HG03039 (cell line): ENCODE measurements around the gene VDAC2.
A peak's percentile ranks its signal among the peaks of the same experiment; 100 is the strongest.

Experiments used
- ATAC-seq: cut with Tn5 transposase; IDR thresholded peaks from one replicate; pipeline ENCODE4 v1.9.1; 2021; ENCODE audit warnings: mild to moderate bottlenecking, moderate library complexity; ENCODE audit not compliant: unreplicated experiment

Gene VDAC2

DNA sequence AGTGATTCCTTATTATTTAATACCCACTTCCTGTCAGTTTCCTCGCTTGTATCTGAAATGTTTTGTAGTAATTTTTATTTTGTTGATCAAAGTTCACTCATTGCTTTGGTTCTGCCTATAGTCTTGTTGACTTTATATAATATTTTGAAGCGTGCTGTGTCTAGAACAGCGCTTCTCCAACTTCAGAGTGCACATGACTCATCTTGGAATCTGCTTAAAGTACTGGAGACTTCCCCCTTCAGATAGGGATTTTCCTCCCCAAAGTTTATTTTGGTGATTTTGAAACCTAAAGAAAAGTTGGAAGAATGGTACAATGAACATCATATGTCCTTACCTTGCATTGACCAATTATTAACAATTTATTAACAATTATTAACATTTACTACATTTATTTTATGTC lies 19.4 kb downstream of the VDAC2 start:
- no peak for ATAC-seq

DNA sequence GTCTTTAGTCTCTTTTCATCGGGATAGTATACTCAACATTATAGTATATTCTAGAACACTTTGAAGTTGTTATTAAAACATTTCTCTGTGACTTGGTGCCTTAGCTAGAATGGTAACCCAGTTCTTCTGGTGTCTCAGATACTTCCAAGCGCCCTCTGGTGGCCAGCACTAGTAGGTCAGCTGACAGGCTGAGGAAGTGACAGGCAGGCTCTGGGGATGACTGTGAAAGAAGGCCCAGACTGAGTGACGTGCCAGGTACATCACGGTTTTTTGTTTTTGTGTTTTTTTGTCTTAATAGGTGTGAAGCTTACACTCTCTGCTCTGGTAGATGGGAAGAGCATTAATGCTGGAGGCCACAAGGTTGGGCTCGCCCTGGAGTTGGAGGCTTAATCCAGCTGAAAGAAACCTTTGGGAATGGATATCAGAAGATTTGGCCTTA lies 20.0 kb downstream of the VDAC2 start:
- ATAC-seq, result peak; percentile 37

DNA sequence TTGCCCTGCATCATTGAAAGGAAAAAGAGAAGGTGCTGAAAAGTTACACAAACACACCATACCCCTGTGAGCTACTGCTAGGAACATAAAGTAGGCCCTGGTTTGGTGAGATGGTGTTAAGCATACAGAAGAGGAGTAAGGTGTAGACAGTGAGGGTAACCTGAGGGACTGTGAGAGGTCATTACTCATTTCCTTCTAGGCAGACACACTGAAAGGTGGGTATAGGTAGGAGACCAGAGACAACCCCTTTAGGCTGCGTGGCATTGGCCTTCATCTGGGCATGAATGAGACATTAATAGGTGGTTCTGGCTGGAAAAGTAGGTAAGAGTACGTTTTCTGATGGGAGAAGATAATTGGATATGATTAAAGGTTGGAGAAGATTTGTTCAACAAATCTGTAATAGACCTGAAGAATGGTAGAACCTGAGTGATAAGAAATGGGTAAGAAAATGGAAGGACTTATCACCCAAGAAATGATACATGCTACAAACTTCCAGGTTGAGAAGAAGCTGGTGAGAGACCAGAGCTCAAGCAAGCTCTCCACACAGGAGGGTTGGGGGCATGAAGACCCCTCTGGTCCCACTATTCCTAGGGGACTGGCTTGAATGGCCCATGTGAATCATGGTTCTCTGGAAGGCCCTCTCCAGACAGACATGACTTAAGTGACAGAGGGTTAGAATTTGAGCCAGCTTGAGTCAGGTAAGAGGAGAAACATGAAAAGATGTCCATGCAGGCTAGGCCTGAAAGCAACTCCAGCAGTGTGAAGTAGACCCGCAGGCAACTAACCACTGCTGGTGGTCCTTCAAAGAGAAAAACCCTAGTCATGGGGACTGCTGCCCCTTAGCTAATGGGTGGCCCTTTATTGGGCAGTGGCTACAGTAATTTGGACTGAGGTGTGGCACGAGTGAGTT lies 21.3 kb downstream of the VDAC2 start:
- ATAC-seq, result no peak

DNA sequence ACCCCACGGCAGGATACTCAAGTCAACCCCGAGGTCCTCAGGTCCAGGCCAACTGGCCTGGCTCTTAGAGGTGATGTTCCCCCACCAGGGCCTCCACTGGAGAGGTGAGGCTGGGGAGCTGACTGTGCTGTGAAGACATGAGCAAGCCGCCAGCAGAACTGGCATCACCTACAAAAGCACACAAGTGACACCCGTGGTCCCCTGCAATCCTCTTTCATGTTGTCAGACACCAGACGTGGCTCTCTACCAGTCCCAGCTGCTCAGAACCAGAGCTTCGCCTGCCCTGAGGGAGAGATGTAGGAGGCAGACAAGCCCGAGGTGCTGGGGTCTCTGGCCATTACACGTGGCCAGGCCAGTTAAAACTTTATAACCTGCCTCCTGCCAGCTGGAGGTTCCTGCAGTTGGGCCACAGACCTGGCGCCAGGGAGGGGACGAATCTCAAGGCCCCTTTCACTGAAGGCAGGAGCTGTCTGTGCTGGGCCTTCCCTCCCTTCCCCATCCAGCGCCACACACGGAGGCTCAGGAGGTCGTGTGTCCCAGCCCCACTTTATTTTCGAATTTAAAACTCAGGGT lies 22.9 kb downstream of the VDAC2 start:
- ATAC-seq, result no peak

DNA sequence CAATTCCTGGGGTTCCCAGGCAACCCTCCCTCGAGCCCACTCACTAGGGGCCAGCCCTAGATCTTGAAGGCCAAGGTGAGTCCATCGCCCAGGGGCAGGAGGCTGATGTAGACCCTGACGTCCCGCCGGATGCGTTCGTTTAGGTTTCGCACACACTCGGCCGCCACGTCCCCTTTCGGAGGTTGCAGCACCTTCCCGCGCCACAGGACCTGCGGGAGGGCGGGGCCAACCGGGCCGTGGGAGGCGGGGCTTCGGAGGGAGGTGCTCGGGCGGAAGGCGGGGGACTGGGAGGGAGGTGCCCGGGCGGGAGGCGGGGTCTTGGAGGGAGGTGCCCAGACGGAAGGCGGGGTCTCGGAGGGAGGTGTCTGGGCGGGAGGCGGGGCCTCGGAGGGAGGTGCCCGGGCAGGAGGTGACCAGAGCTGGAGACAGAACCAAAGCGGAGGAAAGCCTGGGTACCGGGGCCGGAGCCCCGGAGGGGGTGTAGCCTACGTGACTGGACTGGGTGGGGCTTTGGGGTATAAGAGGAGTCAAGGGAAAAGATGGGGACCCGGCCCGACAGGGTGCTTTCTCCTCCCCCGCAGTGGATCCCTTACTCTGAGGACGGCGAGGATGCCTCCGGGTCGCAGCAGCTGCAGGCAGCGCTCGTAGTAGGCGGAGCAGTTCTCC lies 23.6 kb downstream of the VDAC2 start:
- ATAC-seq, result peak; percentile 43

DNA sequence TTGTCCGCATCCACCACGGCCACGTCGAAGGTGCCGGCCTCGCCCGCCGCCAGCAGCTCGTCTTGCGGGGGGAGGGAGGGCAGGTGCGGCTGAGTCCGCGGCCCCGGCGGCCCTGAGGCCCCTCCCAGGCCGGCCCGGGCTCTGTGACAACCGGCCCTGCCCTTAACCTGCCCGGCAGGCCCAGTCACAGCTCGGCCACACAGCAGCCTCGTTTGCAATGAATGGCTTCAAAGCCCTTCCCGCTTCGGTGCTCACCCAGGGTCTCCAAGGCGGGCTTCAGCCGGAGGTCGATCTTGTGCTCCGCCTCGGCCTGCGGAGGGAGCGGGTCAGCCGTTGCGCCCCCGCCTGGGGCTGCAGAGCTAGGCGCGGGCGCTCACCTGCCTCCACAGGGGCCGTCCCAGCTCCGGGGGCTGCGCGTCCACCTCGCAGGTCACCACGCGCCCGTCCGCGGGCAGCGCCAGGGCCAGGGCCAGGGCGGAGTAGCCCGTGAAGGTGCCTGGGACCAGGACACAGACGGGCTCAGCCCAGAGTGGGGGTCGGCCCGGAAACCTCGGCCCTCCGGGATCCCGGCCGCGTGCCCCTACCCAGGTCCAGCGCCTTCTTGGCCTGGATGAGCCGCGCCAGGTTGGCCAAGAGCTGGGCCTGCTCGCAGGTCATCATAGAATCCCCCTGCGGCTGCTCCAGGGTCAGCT lies 24.2 kb downstream of the VDAC2 start:
- ATAC-seq, result peak; percentile 1

DNA sequence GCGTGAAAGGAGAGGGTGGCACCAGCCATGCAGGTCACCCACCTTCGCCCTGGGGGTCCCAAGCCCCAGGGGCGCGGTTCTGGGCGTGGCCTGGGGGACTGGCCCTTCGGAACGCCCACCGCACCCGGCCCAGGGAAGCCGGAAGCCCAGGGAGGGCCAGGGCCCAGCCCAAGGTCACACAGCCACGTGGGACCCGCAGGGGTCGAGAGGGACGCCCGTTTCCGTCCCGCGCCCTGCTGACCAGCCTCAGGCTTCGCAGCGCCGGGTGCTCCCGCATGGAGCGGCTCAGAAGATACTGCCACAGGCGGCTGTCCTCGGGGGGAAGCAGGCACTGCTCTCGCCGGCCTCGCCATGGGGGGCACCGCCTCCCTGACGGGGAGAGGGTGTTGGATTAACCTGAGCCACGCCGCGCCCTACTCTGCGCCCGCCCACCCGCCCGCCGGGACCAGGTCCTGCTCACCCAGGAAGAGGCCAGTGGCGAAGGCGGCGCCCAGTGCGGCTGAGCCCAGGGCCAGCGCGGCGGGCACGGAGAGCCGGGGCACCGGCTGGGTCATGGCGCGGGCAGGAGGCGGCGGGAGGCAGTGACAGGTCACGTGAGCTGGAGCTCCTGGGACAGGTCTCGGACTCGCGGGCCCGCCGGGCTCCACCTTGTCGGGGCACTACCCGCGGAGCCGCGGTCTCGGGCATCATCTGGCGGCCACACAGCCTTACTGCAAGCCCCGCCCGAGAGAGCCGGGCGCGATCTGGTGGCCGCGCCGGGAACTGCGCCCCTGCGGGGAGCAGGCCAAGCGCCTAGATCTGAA lies 25.0 kb downstream of the VDAC2 start, which contains the start of gene COMTD1:
COMTD1 (minus strand) TSS at position 583 of the 803 bp plus-strand sequence; CDS start at position 554, 29 bp downstream.
- peak; percentile 63 for ATAC-seq

DNA sequence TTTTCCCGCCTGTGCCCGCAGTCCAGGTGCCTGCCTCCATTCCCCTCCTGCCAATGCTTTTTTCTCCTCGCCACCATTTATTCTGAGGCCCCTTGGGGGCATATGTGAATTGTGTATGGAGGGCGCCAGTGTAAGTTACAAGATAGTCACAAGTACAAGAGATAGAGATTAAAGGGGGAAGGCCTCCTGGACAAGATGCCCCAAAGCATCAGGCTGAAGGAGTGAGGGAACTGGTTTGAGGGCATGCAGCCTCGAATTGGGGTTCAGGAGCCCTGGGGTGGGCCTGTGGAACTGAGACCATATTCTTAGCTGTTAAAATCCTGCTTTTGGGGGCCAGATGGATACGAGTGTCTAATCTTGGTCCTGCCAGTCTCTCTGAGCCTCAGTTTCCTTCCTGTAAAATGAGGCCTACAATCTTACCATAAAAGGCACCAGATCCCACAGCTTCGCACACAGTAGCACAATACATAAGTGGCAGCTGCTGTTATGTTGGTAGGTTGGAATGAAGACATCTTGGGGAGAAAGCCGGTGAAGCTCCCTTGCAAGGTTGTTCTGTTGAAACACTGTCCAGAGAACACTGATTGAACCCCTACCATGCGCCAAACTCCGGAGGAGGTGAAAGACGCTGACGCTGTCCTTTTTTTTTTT lies 25.7 kb downstream of the VDAC2 start:
- ATAC-seq, result no peak

DNA sequence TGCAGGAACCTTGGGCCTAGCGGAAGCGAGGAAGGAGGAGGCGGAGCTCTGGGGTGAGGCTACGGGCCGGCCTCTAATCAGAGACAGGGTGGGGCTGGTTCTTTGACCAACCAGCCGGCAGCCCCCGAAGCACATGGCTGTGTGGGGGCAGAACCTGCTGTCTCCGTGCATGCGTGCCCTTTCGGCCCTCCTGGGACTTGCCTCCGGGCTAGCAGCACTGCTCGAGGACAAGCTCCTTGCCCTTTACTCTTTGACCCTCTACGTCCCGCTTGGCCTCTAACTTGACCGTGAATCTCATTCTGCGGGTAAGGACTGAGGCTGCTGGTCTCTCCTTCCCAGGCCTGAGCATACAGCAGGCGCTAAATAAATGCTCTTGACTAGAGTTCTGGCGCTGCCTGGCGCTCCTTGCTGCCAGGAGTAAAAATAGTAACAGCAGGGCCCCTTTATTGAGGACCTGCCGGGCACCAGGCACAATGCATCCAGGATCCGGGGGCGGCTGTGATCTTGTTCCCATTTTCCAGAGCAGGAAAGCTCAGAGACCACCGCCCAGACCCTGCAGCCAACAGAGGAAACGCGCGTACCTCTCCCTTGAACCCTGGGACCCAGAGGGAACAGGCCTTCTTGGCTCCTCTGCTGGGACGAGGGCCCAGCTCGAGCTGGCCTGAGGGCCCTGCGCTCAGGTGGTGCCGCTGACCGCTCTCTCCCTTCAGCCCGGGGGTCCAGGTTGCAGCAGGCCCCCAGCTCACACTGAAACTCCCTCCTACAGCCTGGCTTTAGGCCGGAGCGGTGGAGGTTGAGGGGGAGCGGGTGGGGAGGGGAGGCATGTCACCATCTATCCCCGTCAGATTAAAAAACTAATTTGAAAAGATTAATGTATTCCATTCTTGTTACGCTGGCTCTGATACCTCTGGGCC lies 27.8 kb downstream of the VDAC2 start:
- ATAC-seq, result no peak

DNA sequence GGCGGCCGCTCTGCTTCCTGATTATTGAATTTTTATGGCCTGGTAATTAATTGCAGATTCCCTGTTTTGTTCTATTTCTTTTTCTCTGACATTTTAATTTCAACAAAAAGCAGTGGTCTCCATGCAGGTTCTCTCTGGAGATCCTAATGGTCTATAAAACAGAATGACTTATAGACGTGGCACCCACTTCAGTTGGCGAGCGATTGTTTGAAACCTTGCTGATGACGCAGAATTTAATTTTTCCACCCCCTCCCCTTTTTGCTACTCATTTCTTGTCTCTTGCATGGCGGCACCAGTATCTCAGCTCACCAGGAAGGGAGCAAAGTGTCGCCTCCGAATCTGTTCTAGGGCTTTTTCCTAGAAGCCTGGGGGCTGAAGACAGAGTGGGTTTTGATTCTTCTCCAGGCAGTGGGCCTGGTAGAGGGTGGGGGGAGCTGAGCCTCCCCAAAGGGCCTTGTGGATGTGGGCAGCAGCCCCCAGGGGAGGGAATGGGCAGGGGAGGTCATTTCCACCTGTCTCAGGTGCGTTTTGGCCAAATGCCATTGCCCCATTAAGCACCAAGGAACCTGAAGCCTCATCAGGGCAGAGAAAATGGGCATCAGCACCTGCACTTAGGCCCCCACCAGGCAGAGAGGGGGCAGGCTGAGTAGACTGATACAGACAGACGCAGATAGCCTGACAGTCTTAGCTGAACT lies 28.6 kb downstream of the VDAC2 start:
- ATAC-seq, result no peak

DNA sequence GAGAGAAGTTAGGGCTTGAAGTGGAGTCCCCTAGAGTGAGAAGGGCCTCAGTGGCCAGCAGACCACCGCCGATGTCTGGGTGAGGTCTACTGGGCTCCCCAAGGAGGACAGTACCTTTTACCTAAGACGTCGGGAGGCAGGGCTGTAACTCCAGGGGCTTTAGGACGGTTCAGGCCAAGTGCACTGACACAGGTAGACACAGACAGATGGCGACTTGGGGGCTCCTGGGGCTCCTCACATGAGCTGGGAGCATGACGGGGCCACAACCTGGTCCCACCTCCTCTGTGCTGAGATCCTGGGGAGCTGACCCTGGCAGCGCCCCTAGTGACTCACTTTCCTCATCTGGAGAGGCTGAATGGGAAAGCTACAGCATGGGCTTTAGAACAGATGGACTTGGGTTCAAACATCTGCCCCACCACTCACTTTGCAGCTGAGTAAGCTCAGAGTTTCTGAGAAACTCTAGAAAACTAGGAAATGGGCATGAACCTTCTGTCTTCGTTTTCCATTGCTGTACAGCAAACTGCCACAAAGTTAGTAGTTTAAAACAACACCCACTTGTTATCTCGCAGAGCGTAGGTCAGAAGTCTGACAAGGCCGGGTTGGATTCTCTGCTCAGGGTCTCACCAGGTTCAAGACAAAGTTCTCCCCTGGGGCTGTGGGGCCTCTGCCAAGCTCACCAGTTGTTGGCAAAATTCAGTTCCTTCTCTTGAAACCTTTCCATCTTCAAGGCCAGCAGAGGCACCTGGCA lies 29.9 kb downstream of the VDAC2 start:
- no peak for ATAC-seq

DNA sequence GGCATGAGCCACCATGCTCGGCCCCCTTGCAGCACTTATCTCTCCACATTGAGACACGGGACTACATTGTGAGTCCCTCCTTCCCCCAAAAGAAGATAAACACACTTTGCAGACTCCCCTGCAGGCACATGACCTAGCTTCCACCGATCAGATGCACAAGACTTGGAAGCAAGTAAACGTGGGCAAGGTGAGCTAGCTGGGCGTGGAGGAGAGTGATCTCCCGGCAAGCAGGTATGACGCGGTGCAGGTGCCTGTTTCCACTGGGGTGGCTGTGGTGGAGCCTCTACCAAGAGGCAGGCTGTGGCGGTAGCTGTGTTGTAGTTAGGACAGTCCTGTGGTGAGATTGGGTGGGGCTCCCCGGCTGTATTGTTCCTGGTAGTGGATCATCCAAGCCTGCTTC lies 32.8 kb downstream of the VDAC2 start:
- no peak for ATAC-seq

DNA sequence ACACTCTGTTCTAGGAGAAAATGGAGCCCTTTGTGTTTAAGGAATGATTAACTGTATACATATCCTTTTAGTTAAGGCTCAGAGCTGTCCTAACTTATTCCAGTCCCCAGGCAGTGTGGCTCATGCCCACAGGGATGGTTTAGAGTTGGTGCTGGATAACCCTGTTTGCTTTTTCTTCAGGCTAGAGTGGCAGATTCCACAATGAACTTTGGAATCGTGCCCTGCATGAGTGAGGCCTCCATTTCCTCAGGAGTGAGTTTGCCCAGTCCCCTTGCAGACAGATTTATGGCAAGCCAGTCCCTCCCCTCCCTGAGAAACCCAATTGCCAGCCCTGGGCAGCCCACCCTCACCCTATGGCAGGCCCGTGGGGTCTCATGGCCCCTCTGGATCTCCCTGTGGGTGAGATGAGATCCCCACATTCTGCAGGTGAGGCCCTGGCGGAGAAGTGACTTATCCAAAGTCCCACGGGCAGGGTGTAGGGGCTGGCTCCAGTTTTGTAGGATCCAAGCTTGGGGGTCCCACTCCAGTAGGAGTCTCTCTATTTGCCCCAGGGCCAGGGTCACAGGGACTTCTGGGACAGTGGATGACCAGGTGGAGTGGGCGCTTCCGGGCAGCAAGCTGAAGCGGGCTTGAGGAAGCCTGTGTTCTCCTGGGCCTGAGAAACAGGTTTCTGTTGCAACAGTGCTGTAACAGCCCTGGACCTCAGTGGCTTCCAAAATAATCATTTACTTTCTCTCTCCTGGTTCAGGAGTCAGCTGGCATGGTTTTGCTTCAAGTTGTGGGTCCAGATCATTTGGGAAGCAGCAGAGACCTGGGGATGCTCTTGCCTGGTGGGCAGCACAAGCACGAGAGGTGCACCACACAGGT lies 34.1 kb downstream of the VDAC2 start:
- no peak for ATAC-seq

DNA sequence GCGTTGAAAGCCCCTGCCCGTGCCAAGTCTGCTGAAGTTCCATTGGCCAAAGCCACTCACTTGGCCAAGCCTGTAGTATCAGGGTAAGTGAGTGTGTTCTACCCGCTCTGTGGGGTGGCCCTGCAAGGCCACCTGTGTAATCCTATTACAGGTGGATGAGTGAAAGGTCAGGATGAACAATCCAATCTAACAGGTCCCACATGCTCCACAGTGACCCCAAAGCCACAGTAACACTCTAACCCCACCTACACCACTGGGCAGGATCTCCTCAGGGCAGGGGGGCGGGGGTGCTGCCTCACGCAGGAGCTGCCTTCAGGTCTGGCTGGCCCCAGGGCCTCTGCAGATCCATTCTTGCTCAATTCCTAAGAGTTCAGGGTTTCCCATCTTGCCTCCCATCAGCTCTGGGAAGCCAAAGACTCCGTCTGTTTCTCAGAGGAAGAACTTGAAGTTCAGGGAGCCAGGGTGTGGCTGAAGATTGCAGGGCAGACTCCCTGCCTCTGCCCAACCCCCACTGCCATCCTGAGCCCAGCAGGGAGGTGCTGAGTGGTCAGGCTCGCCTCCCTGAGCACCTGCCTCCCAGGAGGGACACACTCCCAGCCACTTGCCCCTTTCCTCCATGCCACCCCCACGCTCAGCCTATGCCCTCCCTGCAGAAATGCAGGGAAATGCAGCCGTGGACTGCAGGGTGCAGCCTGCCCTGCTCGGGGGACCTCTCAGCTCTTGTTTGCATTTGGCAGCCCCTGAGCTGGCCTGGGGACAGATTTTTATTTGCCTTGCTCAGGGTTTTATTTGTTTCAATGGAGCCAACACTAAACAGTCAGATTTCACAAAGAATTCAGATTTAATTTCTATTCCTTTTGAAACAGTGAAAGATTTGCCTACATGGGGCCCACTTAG lies 35.0 kb downstream of the VDAC2 start:
- ATAC-seq, result no peak

DNA sequence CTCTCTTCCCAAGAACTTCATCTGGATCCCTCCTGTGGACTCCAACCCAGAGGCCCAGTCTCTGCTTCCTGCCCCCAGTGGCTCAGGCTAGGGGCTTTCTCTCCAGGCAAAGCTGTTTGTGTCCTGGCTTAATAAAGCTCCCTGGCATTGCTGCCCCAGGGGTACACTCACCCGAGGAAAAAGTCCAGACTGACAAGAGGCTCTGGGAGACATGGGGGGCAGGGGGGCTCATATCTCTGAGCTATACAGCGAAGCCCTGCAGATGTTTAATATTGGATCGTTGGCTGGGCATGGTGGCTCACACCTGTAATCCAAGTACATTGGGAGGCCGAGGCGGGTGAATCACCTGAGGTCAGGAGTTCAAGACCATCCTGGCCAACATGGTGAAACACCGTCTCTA lies 35.9 kb downstream of the VDAC2 start:
- ATAC-seq, result no peak

DNA sequence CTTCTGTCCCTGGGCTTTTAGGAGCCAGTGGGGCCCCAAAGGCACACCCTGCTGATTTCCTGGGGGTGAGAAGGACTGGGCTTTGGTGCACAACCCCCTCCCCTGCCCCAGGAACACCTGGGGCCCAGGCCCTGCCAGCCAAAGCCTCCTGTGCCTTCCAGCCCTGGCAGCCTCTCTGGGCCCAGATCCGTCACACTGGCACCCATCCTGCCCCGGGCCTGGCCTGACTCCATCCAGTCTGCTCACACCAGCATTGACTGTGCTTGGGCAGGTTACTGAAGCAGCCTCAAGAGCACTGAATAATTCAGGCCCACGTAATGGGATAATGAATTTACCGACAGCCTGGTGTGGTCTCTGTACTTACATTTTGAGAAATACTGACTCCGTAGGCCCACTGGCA lies 37.2 kb downstream of the VDAC2 start:
- no peak for ATAC-seq
